HL-60 (cell line): Measurements from ENCODE around the gene RNF25.

ENCODE experiments used
- CTCF ChIP-seq: IDR thresholded peaks from one replicate; pipeline ENCODE4 v1.5.1; 2011; ENCODE audit warnings: low read length, control low read depth, inconsistent platforms; ENCODE audit not compliant: insufficient read depth
- GABPA ChIP-seq: IDR thresholded peaks from 2 replicates; pipeline ENCODE4 v1.6.1; 2012; ENCODE audit warnings: low read depth
- POLR2AphosphoS5 ChIP-seq: IDR thresholded peaks from 2 replicates; pipeline ENCODE4 v1.6.1; 2012; ENCODE audit warnings: low read depth
- REST ChIP-seq: IDR thresholded peaks from 2 replicates; pipeline ENCODE4 v1.6.1; 2012; ENCODE audit warnings: low read depth; ENCODE audit not compliant: insufficient replicate concordance

- no peak for TF ChIP-seq CTCF
- TF ChIP-seq GABPA: no peak
- TF ChIP-seq POLR2AphosphoS5: no peak
- TF ChIP-seq REST: no peak
These were observed 50.8 kb downstream of the RNF25 start for GRCh38 chr2:218621007-218621406.
